Measurements from ENCODE around the gene DPF1. TPM values are rescaled to one million over a fixed set of nuclear protein-coding genes. Genes with fewer than 3 reads are reported as not detected.

Gene DPF1
- total and polyA plus RNA-seq, 2 experiments from 2014 or later, result 1.2 to 2.7 TPM

GRCh38 chr19:38250821-38251563 is 27.0 kb upstream of the DPF1 start:
- no peaks in the 10 kb centered on the region for H4K20me1 ChIP-seq (ENCODE audit: insufficient read depth, poor library complexity, severe bottlenecking)
- 25% methylated on average over 6 of the region's 18 CpGs for WGBS (ENCODE audit: low lambda C conversion rate, missing lambda C conversion rate)
- no peaks in the 10 kb centered on the region for H3K27me3 ChIP-seq
- no peaks in the 10 kb centered on the region for H3K36me3 ChIP-seq (replicated peaks; ENCODE audit: insufficient read depth, low read depth)
- peak overlapping the region; percentile 6 for H2AFZ ChIP-seq
- peak overlapping the region; percentile 97 for H3K27ac ChIP-seq
- H3K4me2 ChIP-seq, result peak overlapping the region; percentile 71
- TF ChIP-seq EZH2phosphoT487 (IDR thresholded peaks at IDR 0.05; ENCODE audit: low read depth, severe bottlenecking, unreplicated experiment) (no peak), EZH2 (IDR thresholded peaks at IDR 0.05; ENCODE audit: borderline replicate concordance) (no peak)
- TF ChIP-seq, protein P1, sequence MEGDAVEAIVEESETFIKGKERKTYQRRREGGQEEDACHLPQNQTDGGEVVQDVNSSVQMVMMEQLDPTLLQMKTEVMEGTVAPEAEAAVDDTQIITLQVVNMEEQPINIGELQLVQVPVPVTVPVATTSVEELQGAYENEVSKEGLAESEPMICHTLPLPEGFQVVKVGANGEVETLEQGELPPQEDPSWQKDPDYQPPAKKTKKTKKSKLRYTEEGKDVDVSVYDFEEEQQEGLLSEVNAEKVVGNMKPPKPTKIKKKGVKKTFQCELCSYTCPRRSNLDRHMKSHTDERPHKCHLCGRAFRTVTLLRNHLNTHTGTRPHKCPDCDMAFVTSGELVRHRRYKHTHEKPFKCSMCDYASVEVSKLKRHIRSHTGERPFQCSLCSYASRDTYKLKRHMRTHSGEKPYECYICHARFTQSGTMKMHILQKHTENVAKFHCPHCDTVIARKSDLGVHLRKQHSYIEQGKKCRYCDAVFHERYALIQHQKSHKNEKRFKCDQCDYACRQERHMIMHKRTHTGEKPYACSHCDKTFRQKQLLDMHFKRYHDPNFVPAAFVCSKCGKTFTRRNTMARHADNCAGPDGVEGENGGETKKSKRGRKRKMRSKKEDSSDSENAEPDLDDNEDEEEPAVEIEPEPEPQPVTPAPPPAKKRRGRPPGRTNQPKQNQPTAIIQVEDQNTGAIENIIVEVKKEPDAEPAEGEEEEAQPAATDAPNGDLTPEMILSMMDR (IDR thresholded peaks at IDR 0.05; ENCODE audit: poor library complexity), result no peak
- H3K79me2 ChIP-seq, result peaks cover 15% of the 10 kb centered on the region
- no peaks in the 10 kb centered on the region for H3K9me2 ChIP-seq (replicated peaks; ENCODE audit: insufficient read depth)
- no peaks in the 10 kb centered on the region for H3K9me3 ChIP-seq (ENCODE audit: low read depth)
- peak; percentile 80 for DNase-seq (ENCODE audit: low spot score)
- peaks cover 62% of the 10 kb centered on the region for H3K4me1 ChIP-seq (ENCODE audit: insufficient read depth)
- no peak overlapping the region for H3K4me3 ChIP-seq

GRCh38 chr19:38250428-38250820 is 26.4 kb upstream of the DPF1 start:
- no peaks in the 10 kb centered on the region for H3K9me2 ChIP-seq (replicated peaks; ENCODE audit: insufficient read depth)
- no peak overlapping the region for H2AFZ ChIP-seq
- no peak overlapping the region for H3K4me3 ChIP-seq
- no peaks in the 10 kb centered on the region for H3K9me3 ChIP-seq (ENCODE audit: low read depth)
- no peaks in the 10 kb centered on the region for H4K20me1 ChIP-seq (ENCODE audit: insufficient read depth, poor library complexity, severe bottlenecking)
- DNase-seq (ENCODE audit: low spot score), result no peak
- no peaks in the 10 kb centered on the region for H3K36me3 ChIP-seq (replicated peaks; ENCODE audit: insufficient read depth, low read depth)
- TF ChIP-seq EZH2 (IDR thresholded peaks at IDR 0.05; ENCODE audit: borderline replicate concordance) (no peak), EZH2phosphoT487 (IDR thresholded peaks at IDR 0.05; ENCODE audit: low read depth, severe bottlenecking, unreplicated experiment) (no peak)
- H3K4me1 ChIP-seq (ENCODE audit: insufficient read depth), result peaks cover 56% of the 10 kb centered on the region
- peak overlapping the region; percentile 97 for H3K27ac ChIP-seq
- peak overlapping the region; percentile 71 for H3K4me2 ChIP-seq
- H3K79me2 ChIP-seq, result peaks cover 15% of the 10 kb centered on the region
- H3K27me3 ChIP-seq, result no peaks in the 10 kb centered on the region

DNA sequence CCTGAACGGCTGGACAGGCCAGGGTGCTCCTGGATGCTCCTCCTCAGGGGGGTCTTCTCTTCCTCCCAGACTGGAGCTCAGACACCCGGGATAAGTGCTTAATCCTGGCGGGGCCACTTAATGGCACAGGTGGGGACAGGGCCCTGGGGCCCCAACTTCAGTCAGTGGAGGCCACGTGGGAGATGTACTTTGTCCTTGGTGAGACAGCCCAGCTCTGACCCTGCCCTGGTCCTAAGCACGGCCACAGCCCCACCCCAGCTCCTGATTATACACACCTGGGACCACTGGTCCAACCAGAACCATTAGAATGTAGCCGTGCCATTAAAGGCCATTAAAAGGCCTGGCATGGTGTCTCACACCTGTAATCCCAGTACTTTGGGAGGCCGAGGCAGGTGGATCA is 24.4 kb upstream of the DPF1 start:
- WGBS (ENCODE audit: low lambda C conversion rate, missing lambda C conversion rate), result 80% methylated on average over 7 of the region's 7 CpGs
- Histone ChIP-seq H3K9me3 (ENCODE audit: low read depth) (no peaks in the 10 kb centered on the region), H2AFZ (no peak overlapping the region), H3K79me2 (peaks cover 3% of the 10 kb centered on the region), H4K20me1 (ENCODE audit: insufficient read depth, poor library complexity, severe bottlenecking) (no peaks in the 10 kb centered on the region), H3K4me2 (no peak overlapping the region), H3K27me3 (no peaks in the 10 kb centered on the region), H3K4me1 (ENCODE audit: insufficient read depth) (peaks cover 39% of the 10 kb centered on the region), H3K36me3 (replicated peaks; ENCODE audit: insufficient read depth, low read depth) (no peaks in the 10 kb centered on the region), H3K4me3 (no peak overlapping the region), H3K27ac (peak overlapping the region; percentile 69), H3K9me2 (replicated peaks; ENCODE audit: insufficient read depth) (no peaks in the 10 kb centered on the region)
- no peak for TF ChIP-seq EZH2phosphoT487 (IDR thresholded peaks at IDR 0.05; ENCODE audit: low read depth, severe bottlenecking, unreplicated experiment)
- no peak for TF ChIP-seq EZH2 (IDR thresholded peaks at IDR 0.05; ENCODE audit: borderline replicate concordance)
- TF ChIP-seq, protein P1 (IDR thresholded peaks at IDR 0.05; ENCODE audit: poor library complexity), result no peak
- DNase-seq (ENCODE audit: low spot score), result no peak

- H3K9me3 ChIP-seq (ENCODE audit: low read depth), result no peaks in the 10 kb centered on the region
- WGBS (ENCODE audit: low lambda C conversion rate, missing lambda C conversion rate), result 78% methylated on average over 9 of the region's 9 CpGs
- H3K4me2 ChIP-seq, result no peak overlapping the region
- H4K20me1 ChIP-seq (ENCODE audit: insufficient read depth, poor library complexity, severe bottlenecking), result no peaks in the 10 kb centered on the region
- no peak overlapping the region for H3K4me3 ChIP-seq
- no peaks in the 10 kb centered on the region for H3K27me3 ChIP-seq
- H3K36me3 ChIP-seq (replicated peaks; ENCODE audit: insufficient read depth, low read depth), result no peaks in the 10 kb centered on the region
- peak overlapping the region; percentile 69 for H3K27ac ChIP-seq
- DNase-seq (ENCODE audit: low spot score), result no peak
- H3K4me1 ChIP-seq (ENCODE audit: insufficient read depth), result peaks cover 33% of the 10 kb centered on the region
- H3K9me2 ChIP-seq (replicated peaks; ENCODE audit: insufficient read depth), result no peaks in the 10 kb centered on the region
- H2AFZ ChIP-seq, result no peak overlapping the region
- TF ChIP-seq EZH2 (IDR thresholded peaks at IDR 0.05; ENCODE audit: borderline replicate concordance) (no peak), EZH2phosphoT487 (IDR thresholded peaks at IDR 0.05; ENCODE audit: low read depth, severe bottlenecking, unreplicated experiment) (no peak)
- TF ChIP-seq, protein P1 (IDR thresholded peaks at IDR 0.05; ENCODE audit: poor library complexity), result no peak
- H3K79me2 ChIP-seq, result no peaks in the 10 kb centered on the region
Measured at GRCh38 chr19:38247734-38248268, 23.8 kb upstream of the DPF1 start.
